Iris pigment epithelial cell (primary cell): ENCODE data around the gene NCOA7.
"Not testable (repeated sequence)": the region's sequence is repeated elsewhere in the genome, so short reads cannot be mapped to it uniquely, and the experiment has no call there.

Source experiments
- DNase-seq: peaks from one replicate; pipeline ENCODE4 v3.0.0-alpha.2; 2011; ENCODE audit warnings: low read depth

Gene NCOA7

DNA sequence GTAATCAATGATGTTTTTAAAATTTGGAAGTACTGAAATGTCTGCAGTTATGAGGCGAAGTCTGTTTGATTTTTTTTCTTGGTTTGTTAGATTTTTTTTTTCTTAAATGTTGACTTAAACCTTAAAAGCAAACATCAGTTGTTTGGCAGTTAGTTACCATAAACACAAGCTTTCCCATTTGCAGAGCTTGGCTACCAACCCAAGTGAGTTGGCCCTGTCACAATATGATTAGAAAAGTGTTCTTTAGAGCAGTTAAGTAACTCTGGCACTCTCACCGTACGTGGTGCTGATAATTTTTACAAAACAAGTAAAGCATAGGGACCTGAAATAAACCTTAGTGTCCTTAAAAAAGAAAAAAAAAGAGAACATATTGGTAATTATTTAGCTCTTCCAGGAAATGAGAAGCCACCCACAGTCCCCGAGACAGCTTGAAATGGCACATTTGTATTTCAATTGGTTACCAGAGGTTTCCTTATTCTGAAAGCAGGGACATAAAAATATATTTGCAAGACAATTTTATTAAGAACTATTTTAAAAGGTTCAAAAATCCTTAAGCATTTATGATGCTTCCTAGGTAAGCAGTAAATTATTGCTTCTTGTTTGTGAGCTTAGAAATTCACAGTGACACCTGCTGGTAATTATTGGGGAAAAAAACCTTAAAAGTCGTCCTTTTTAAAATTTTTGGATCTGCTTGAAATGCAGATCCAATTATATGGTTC is 37.4 kb upstream of the NCOA7 start:
- peak; percentile 34 for DNase-seq

DNA sequence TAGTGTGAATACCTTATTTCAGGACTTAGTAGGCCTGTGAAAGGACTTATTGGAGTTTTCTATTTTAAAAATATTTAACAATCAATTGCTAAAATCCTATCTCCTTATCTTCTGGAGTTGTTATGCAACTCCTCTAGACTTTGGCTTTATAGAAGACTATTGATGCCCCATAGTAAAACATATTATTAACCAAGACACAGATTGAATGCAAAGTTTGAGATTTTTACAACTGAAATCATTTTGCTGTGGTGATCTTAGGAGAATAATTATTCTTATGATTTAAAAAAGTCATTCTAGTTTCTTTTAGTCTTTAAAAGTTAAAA is 36.9 kb upstream of the NCOA7 start:
- DNase-seq: no peak

DNA sequence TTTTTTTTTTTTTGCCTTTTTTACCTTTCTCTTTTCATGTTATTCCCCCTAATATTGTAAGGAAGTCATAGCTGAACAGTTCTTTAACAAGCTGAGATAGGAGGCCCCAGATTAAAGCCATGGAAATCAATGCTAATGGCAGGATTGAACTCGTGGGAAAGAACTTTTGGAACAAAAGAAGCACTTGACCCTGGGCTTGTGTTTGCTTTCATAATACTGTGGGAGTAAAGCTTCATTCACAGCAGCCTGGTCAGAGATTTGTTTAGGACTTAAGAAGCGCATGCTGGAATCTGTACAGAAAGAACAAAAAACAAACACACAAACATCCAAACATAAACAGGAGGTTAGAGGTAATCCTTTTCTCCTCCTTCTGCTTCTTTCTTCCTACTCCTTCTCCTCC is 36.2 kb upstream of the NCOA7 start:
- no peak for DNase-seq

DNA sequence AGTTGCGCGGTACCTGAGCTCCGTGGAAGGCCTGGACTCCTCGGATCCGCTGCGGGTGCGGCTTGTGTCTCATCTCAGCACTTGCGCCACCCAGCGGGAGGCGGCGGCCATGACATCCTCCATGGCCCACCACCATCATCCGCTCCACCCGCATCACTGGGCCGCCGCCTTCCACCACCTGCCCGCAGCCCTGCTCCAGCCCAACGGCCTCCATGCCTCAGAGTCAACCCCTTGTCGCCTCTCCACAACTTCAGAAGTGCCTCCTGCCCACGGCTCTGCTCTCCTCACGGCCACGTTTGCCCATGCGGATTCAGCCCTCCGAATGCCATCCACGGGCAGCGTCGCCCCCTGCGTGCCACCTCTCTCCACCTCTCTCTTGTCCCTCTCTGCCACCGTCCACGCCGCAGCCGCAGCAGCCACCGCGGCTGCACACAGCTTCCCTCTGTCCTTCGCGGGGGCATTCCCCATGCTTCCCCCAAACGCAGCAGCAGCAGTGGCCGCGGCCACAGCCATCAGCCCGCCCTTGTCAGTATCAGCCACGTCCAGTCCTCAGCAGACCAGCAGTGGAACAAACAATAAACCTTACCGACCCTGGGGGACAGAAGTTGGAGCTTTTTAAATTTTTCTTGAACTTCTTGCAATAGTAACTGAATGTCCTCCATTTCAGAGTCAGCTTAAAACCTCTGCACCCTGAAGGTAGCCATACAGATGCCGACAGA is 31.4 kb upstream of the NCOA7 start:
- DNase-seq: no peak

DNA sequence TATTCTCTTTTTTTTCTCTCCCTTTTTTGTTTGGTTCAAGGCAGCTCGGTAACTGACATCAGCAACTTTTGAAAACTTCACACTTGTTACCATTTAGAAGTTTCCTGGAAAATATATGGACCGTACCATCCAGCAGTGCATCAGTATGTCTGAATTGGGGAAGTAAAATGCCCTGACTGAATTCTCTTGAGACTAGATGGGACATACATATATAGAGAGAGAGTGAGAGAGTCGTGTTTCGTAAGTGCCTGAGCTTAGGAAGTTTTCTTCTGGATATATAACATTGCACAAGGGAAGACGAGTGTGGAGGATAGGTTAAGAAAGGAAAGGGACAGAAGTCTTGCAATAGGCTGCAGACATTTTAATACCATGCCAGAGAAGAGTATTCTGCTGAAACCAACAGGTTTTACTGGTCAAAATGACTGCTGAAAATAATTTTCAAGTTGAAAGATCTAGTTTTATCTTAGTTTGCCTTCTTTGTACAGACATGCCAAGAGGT is 30.8 kb upstream of the NCOA7 start:
- no peak for DNase-seq

DNA sequence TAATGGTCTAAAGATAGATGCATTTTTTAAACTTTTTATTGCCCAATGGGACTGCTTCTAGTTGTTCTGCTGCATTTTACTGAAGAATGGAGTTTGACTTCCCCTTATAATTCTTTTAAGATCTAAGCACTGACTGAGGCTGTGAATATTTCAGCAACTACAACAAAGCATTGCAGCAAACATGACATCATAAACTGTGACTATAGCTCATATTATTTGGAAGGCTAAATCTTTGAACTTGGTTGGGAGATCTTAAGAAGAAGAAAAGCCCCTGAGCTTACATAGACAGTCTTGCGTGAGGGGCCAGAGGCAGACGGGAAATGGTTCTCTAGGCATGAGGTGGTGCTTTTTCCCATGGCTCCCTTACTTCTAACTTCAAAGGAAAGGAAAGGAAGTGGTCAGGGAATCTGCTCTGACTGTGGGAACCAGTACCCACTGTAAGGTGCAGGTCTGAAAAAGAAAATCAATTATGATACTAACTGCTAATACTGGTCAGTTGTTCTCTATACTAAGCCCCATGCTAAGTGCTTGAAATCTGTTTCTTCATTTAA is 26.6 kb upstream of the NCOA7 start:
- no peak for DNase-seq

DNA sequence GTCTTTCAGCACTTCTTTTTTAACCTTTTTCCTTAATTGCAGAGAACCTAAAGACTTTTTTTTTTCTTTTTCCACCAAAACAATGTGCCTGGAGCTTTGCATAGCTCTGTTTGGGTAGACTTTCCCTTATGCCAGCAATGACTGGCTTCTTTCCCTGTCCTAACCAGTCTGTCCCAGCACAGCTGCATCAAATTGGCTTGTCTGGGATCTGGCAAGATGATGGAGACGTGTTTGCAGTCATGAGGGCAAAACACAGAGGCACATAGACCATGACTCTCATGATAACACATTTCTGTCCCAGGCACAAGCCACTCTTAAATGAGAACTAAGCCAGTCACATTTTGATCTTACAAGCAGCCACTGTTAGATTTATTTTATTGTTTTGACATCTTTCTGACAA is 24.8 kb upstream of the NCOA7 start:
- no peak for DNase-seq

DNA sequence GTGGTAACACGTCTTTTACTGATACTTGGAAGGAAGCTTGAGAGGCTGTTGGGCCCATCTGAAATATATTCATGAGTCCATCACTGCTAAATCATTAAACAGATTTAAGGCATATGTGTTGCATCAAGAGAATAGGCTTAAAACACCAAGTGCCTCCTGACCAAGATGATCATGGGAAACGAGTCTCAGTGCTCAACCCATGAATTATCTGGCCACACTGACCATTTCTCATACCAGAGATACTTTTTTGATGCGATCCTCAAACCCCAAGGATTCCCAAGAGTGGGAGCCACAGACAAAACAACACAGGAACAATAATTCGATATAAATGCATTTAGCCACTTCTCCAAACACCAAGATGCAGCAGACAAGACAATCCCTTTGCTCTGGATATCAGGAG is 24.1 kb upstream of the NCOA7 start:
- no peak for DNase-seq

DNA sequence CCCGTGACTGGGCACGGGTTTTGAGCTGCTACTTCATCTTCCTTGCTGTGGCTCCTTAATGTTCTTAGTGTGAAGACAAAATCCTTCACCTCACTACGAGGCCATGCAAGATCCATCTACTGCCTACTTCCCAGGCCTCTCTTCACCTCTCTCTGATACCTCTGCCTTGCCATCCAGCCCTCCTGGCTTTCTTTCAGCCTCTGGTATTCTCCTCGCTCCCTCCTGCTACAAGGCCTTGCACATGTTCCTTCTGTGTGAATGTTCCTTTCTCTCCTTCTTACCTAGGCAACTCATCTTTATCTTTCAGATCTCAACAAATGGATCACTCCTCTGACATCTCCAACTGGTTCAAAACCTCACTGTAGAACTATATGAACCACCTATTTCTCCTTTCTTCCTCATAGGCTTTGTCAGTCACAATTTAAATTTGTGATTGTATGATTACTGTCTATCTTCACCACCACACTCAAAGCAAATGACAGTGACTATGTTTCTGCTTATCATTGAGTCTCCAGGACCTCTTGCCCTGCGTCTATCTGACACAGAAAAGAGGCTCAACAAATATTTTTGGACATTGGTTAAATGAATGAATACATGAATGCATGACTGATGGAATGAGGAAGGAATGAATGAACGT is 21.5 kb upstream of the NCOA7 start:
- DNase-seq: no peak

DNA sequence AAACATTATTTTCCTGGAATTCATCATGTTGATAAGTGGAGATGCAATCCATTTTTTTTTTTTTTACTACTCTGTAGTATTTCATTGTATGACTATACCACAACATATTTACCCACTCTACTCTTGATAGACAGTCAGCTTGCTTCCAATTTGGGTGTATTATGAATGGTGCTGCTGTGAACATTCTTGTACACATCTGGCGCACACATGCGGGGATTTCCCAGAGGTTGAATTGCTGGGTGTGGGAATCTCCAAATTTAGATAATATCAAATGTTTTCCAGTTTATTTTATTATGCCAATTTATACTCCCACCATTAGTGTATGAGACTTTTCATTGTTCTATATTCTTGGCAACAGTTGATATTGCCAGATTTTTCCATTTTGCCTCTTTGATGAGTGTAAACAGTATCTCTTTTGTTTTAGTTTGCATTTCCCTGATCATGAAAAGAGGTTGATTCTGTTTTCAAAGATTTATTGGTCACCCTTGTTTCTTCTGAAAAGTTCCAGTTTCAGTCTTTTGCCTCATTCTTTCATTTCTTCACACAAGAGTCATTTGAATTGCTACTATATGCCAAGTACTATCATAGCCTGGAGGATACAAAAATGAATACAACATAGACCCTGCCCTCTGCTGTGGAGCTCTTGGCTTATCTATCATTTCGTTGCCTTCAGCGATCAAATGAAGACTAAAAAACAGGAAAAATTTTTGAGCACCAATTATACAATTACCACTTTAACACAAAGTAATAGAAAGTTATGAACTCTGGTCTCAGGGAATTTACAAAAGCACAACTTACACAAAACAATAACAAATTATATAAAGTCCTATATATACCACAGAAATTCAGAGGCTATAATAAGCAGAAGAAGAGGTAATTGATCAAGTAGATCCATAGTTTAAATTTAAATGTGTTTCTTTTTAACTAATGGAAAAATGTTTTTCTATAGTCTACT is 17.1 kb upstream of the NCOA7 start:
- DNase-seq: no peak

DNA sequence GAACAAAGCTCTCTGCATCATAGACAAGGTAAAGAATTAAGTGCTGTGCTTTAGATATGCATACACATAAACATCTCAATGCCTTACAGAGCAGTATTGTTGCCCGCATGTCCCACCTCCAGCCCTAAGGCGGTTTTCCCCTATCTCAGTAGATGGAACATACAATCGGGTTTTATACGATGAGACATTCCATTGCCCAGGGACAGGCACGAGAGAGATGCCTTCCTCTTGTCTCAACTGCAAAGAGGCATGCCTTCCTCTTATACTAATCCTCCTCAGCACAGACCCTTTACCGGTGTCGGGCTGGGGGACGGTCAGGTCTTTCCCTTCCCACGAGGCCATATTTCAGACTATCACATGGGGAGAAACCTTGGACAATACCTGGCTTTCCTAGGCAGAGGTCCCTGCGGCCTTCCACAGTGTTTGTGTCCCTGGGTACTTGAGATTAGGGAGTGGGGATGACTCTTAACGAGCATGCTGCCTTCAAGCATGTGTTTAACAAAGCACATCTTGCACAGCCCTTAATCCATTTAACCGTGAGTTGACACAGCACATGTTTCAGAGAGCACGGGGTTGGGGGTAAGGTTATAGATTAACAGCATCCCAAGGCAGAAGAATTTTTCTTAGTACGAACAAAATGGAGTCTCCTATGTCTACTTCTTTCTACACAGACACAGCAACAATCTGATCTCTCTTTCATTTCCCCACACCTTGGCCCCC is 14.5 kb upstream of the NCOA7 start:
- not testable (repeated sequence) for DNase-seq

DNA sequence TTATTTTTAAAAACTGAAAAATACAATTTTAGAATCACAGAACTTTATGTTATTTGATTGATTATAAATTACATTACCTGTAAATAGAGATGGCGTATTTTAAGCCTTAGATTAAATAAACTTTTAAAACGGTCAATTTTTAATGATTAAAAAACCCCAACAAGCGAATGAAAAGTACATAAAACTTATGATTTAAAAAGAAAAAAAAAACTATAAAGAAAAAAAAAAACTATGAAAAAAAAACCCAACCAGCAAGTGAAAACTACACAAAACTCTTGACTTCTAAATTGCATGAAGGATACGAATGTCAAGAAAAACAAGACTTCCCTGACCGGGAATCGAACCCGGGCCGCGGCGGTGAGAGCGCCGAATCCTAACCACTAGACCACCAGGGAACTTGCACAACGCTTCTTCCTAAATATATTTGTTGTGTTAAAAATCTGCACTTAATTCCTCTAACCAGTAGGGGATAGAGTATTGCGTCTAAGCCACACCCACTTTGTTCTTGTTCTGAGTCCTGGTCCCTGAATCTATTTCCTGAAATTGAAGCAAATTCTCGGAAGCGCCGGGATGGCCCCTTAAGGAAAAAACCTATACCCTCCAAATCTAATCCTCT is 10.7 kb upstream of the NCOA7 start:
- DNase-seq: peak; percentile 85

DNA sequence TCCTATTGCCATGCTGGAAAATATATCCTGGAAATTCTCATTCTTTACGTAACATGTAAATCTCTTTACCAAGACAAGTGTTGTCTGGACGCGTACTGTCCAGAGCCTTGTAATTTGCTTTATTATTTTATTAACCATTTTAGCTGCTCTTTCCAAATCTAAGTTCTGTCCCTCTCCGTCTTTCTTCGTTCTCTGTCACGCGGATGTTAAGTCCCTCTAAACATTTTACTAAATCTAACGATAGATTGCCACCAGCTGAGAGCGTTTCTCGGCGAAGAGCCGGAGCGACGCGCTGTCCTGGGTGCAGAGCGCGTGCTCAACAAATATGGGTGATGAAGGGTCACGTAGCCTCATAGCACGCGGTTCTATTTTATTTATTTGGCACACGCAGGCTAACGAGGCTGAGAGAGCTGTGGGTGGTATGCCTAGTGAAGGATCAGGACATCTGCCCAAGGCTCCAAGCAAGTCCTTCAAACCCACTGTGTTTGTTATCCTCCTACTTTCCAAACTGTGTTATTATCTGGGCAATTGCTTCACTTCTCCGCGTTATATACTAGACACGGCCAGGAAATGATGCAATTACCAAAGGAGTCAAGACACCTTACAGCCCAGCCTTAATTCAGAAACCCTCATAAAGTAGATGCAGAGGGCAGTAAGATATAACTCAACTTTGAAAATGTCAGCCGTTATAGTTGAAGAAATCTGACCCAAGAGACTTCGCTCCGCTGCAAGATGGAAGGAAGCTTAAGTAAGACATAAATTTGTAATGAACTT is 10.0 kb upstream of the NCOA7 start:
- peak; percentile 80 for DNase-seq

DNA sequence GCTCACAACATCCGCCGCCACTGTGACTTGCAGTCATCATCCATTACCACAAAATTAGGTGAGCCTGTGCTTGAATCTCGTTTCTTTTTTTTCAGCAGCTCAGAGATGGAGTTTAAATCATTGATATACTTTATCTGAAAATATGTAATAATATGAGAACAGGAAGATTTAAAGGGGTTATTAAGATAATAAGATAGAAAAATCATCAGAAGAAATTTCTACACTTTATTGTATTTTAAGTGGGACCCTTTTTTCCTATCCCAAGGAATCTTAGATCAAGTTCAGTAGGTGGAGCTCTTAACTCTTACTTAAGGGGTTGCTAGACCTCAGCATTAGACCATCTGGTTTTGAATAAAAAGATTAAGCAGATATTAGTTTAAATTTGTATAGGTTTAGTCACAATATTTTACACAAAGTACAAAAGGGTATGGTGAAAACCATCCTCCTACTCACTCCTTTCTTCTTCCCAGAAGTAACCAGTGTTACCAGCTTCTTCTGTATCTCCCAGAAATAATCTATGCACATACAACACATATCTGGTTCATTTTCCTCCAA is 9.4 kb upstream of the NCOA7 start:
- DNase-seq: peak; percentile 43

DNA sequence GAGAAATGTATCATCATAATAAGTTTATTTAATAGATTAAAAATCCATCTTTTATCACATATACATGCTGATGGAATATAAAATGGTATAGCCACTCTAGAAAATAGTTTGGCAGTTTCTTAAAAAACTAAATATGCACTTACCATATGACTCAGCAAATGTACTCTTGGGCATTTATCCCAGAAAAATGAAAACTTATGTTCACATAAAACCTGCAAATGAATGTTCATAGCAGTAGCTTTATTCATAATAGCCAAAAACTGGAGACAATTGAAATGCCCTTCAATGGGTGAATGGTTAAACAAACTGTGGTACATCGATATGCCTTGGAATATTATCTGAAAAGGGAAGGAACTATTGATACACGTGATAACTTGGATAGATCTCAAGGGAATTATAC is 6.4 kb upstream of the NCOA7 start:
- peak; percentile 61 for DNase-seq

DNA sequence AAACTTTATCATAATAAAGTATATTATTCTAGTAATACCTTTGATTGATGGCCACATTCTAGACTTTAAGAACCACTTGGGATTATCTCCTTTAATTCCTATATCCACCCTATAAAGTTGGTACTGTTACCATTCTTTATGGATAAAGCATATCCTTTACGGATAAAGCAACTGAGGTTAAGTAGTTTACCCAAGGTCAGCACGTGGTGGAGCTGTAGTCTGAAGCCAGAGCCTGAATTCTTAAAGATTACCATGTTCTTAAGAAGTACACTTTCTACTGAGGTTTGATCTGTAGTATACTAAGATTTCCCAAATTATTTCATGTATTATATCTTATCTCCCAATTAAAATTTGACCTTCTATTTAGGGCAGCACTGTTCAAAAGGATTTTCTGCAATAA is 3.0 kb upstream of the NCOA7 start:
- DNase-seq: peak; percentile 66

DNA sequence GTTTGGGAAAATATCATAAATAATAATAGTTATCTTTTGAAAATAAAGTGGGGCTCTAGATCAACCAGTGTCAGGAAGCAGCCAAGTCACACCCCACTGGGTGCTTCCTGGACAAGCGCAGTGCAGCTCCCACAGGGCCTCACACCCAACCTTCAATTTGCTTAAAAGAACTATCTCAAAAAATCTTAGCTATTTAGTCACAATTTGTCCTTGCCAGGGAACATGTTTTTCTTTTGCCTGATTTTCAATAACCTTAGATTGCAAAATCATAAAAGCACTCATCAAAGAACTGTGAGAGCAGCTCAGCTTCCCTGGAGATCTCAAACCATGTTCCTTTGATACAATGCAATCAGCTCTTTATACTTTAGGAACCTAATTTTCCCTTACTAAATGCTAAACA is 1.6 kb upstream of the NCOA7 start:
- no peak for DNase-seq

DNA sequence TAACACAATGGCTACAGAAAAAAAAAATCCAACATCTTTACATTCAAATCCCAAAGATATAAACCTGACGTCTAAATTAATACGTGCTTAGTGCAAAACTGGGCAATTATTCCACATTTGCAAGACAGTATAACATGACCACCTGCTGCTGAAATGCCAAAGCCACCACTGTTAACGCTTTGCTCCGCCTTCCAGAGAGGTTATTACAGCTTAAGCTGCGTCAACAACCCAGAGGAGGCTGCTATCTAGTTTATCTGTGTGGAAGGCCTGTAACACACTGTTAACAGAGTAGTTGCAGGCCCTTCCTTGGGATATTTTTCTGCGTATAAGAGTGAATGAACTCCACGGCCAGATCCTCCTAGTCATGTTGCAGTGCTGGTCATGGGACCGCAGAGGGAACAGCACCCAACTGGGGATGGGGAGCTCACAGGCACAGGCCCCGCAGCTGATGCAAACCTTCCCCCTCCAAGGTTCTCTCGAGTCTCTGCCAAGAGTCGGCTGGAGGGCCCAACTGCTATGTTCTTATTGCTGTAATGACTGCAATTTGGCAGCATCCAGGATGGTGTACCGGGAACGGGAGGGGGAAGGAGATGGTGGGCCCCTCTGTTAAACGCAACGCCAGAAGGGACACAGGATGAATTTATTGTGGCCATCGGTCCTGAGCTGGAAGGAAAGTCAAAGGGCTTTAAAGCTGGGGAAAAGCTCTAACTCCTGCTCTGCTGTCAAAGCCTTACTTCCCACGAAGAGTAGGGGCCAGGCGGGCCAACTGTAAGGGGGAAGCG is 993 bp upstream of the NCOA7 start:
- DNase-seq: peak; percentile 61
